Raji (cell line): ENCODE results near the gene PCDHGA4.
A peak's percentile ranks its signal among the peaks of the same experiment; 100 is the strongest.

Experiments used
- POLR2A ChIP-seq: IDR thresholded peaks from 2 replicates; pipeline ENCODE4 v1.6.1; 2011; ENCODE audit warnings: low read depth, low read length, control low read depth; ENCODE audit not compliant: insufficient read depth

PCDHGA4 gene

GRCh38 chr5:141354900-141355469 is at the start of gene PCDHGA4:
TSS of gene PCDHGA4 (plus strand) at chr5:141355021. CDS start at chr5:141355108, 87 bp downstream.
- TF ChIP-seq POLR2A = no peak

- no peak for TF ChIP-seq POLR2A
Measured at GRCh38 chr5:141306630-141307029, 48.2 kb upstream of the PCDHGA4 start.

DNA sequence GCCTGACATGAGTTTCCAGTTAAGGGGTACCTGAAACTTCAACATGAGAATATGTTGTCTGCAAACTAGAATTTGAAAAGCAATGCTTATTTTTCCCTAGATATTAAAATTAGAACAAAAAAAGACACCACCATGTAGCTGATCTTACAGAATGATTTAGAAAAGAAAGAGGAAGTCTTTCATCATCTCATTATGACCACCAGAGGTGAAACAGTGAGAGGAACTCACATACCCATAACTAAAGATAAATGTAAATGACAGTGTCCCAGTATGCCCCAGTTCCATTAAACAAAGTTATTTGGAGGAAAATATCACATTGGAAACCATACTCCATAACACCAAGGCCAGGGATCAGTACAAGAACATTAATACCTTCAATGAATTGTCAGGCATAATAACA is 41.1 kb upstream of the PCDHGA4 start:
- no peak for TF ChIP-seq POLR2A

GRCh38 chr5:141319202-141319601 is 35.6 kb upstream of the PCDHGA4 start:
- no peak for TF ChIP-seq POLR2A

GRCh38 chr5:141319699-141320098 is 35.1 kb upstream of the PCDHGA4 start:
- no peak for TF ChIP-seq POLR2A

- peak; percentile 97 for TF ChIP-seq POLR2A
Measured at GRCh38 chr5:141320225-141321169, 34.3 kb upstream of the PCDHGA4 start, which contains the start of gene TAF7. TSS of gene TAF7 (minus strand) at chr5:141320784. CDS start at chr5:141320044, 740 bp downstream.

DNA sequence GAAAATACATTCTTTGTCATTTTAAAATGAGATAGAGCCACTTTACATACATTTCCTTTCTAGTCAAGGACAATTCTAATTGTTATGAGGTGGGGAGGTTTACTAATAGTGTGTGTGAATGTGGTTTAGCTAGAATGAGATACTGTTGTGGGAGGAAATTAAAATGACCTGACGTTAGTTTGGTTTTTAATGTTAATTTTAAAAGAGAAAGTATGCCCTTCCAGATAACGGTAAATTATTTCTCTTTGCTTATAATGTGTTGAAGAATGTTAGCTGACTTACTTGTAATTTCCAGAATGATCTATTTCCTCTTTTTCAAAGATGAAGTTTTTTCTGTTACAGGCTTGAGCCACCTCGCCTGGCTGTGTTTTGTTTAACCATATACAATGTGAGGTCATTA is 32.6 kb upstream of the PCDHGA4 start:
- TF ChIP-seq POLR2A = no peak

DNA sequence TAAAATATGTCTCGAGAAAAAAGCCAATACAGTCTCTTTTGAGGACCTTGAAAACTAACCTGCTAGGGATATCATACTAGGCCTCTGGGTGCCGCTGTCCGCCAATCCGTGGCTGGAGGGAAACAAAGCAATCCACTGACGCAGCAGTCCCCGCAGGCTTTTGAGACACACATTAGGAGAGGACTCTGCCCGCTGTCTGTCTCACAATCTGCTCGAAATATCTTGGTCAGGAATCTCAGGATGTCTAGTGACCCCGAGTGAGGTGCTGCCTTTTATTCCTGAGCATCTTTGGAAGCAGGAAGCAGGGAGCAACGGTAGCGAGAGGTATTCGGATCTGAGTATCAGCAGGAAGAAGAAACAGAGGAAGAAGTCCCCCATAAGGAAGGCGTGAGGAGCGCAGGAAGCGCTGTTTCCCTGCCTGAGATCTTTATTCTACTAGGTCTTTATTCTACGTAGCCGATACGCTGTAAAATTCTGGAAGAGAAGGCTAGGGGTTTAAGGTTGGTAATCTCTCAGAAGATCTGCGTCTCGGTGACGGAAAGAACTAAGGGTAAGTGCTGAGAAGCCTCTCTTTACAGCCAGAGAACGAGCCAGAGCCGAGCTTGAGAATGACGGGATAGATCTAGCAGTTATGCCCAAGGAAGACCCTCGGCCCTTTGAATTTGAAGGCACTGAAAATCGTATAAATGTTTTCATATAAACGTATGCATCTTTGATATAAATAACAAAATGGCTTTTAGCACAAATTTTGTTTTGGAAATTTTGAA is 28.6 kb upstream of the PCDHGA4 start:
- no peak for TF ChIP-seq POLR2A

DNA sequence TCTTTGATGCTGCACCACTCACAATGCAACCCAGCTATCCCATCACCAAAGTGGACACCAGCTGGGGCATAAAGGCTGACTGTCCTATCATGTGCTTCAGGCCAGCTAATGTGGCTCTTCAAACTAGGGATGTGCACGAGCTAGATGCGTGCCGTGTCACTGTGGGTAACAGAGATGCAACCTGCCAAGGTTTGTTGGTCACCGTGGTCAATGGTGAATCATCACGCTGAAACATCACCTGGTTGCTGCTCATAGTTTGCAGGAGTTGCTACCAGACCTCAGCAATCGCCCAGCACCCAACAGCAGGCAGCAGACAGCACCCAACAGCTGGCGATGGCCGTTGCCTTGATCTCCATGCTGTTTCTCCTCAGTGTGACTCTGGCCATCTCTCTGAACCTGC is 26.6 kb upstream of the PCDHGA4 start:
- TF ChIP-seq POLR2A = no peak

DNA sequence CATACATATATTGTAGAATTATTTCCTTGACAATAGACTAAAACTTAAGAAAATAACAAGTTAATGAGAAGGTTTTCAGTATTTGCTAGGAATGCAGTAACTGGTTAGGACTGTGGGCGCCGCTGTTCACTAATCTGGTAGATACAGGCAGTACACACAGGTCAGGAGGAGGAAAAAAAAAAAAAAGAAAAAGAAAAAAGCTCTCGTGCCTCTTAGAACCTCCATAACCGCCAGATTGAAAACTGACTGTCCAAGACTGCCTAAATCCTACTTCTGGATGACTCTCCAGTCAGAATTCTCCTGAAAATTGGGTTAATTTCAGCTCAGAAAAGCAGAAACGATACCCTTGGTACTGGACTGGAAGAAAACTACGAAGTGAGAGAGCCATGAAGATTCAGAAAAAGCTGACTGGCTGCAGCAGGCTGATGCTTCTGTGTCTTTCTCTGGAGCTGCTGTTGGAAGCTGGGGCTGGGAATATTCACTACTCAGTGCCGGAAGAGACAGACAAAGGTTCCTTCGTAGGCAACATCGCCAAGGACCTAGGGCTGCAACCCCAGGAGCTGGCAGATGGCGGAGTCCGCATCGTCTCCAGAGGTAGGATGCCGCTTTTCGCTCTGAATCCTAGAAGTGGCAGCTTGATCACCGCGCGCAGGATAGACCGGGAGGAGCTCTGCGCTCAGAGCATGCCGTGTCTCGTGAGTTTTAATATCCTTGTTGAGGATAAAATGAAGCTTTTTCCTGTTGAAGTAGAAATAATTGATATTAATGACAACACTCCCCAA is 24.3 kb upstream of the PCDHGA4 start, which contains the start of gene PCDHGA1:
PCDHGA1 (plus strand) TSS at position 216 of the 782 bp plus-strand sequence.
- no peak for TF ChIP-seq POLR2A

DNA sequence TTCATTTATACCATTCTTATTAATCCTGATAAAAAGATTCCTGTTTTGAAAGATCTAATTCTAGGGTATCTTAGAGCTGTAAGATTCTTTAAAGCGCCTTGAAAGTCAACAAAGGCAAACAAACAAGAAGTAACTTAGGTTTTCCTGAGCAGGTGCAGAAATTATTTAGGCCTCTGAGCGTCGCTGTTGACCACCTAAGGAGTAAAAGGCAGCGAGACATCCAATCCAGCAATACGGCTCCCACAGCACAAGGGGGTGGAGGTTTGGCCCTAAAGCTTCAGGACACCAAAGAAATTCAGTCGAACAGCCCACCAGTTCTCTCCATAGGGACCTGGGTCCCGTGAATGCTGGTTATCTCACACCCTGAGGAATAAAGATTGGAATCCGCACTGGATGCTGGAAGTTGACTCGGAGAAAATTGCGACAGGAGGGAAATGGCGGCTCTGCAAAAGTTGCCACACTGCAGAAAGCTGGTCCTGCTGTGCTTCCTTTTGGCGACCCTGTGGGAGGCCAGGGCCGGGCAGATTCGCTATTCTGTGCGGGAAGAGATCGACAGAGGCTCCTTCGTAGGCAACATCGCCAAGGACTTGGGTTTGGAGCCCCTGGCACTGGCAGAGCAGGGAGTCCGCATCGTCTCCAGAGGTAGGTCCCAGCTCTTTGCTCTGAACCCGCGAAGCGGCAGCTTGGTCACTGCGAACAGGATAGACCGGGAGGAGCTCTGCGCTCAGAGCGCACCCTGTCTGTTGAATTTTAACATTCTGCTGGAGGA is 16.1 kb upstream of the PCDHGA4 start, which contains the start of gene PCDHGA2:
PCDHGA2 (plus strand) TSS at position 223 of the 769 bp plus-strand sequence.
- no peak for TF ChIP-seq POLR2A

DNA sequence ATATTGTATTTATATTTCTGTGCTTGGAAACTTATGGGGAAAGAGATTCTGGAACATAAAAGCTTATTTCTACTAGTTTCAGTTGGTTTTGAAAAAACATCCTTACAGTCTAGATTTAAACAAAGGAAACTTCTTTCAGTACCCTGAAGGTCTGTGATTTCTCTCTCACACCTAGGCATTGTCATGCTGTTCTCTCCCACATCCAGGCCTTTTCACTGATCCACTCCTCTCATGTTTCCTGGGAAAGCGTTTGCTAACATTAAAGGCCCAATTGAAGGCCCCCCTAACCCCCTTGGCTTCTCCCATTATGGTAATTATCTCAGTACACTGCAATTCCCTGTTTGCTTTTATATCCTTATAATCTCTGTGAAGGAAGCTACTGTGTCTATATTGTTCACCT is 12.0 kb upstream of the PCDHGA4 start:
- no peak for TF ChIP-seq POLR2A

GRCh38 chr5:141343242-141343952 is 11.4 kb upstream of the PCDHGA4 start, which contains the start of gene PCDHGA3:
TSS of gene PCDHGA3 (plus strand) at chr5:141343829. CDS start at chr5:141344034, 205 bp downstream.
- no peak for TF ChIP-seq POLR2A
